HG02970 (cell line): Measurements from ENCODE around the gene CMTM7.

Experiments used
- ATAC-seq: cut with Tn5 transposase; IDR thresholded peaks from one replicate; pipeline ENCODE4 v1.9.1; 2021; ENCODE audit warnings: mild to moderate bottlenecking, moderate library complexity, moderate number of reproducible peaks; ENCODE audit not compliant: unreplicated experiment, low FRiP score

CMTM7 gene

GRCh38 chr3:32391643-32392535 is at the start of gene CMTM7:
Gene CMTM7 (plus strand): TSS chr3:32391853. CDS start chr3:32391907, 54 bp downstream.
- peak; percentile 49 for ATAC-seq

DNA sequence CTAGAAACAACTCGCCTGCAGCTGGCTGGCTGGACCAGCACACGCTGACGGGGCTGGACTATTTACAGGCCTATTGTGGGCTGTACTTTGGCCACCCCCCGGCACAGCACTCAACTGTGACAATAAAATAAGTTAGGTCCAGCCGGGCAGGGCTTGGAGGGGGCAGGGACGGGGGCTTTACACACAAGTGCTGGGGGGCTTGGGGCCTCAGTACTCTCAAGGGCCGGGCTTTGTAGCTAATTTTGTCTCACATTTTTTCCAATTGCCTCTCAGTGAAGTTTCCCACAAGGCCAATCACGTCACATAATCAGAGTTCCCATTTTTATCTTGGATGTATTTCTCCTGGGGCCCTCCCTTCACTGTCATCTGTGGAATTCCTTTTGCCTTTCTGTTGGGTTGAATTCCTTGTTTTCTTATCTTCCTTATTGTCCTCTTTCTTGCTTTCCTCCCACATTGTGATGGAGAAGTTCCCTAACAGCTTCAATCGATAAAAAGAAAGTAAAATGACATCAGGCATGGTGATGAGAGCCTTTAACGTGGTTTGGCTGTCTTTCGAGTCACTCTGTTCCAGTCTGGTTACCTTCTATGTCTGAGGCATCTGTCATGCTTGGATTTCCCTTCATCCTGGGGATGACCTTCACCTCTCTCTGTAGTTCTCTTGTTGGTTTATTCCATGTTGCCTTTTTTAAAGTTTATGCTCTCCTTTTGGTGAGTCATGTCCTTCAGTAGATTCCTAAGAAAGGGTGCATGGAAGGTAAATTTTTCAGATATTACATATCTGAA is 44.1 kb upstream of the CMTM7 start:
- no peak for ATAC-seq

GRCh38 chr3:32349184-32349583 is 42.5 kb upstream of the CMTM7 start:
- no peak for ATAC-seq

DNA sequence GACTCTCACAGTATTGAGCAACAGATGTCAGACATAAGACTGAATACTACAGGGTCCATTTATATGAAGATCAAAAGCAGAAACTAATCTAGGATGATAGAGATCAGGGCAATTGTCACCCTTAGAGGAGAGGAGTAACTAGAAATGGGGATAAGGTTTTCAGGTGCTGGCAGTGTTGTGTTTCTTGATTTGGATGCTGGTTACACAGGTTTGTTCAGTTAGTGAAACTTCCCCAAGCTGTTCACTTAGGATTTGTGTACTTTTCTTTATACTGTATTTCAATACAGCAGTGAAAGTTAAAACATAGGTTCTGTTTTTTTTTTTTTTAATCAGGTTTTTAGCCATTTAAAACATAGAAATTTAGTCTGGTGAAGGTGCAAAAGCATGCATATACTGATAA is 39.1 kb upstream of the CMTM7 start:
- no peak for ATAC-seq

GRCh38 chr3:32353351-32353750 is 38.3 kb upstream of the CMTM7 start:
- ATAC-seq = no peak

- ATAC-seq = no peak
Observed at GRCh38 chr3:32354362-32354778, 37.3 kb upstream of the CMTM7 start.

GRCh38 chr3:32355751-32356291 is 35.8 kb upstream of the CMTM7 start:
- no peak for ATAC-seq

DNA sequence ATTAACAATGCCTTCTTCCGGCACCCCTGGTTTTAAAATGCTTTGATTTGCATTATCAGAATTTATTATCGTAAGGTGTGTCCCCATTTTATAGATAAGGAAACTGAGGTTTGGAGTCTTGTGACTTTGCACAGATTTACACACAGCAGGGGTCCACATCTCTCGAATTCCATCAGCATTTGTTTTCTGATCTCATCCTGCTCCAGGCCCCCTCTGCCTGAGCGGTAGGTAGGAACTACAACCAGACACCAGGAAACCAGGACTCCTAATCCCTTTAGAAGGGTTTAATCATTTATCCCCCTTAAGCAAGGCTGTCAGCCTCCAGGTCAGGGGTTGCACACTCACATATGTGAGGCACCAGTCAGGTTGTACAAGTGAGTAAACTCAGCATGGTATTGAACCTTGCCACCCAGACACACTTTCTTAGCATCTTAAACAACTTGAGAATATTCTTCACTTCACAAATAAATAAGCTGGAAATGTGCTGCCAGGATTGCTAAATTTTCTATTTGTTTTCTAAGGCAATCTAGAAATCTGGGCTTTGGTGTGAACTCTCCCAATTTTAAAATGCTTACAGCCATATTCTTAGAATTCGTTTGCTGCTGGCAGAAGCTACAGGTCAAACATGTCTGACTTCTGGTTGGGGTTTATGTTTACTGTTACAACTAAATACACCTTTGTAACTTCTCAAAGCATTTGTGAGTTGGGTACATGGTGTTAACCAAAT is 31.7 kb upstream of the CMTM7 start:
- ATAC-seq = no peak

DNA sequence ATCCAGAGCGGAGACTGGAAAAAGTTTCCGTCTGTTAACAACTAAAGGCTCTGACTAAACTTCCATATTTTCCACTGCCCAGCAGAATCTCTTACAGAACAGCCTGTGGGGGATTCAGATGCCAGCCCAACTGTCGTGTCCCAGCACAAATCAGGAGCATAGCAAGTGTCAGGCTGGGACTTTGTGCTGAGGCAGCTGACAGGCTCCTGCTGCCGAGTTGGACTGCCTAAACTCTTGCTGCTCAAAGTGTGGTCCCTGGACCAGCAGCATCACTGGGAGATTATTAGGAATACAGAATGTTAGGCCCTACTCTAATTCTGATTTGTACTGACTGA is 31.2 kb upstream of the CMTM7 start:
- ATAC-seq = no peak

DNA sequence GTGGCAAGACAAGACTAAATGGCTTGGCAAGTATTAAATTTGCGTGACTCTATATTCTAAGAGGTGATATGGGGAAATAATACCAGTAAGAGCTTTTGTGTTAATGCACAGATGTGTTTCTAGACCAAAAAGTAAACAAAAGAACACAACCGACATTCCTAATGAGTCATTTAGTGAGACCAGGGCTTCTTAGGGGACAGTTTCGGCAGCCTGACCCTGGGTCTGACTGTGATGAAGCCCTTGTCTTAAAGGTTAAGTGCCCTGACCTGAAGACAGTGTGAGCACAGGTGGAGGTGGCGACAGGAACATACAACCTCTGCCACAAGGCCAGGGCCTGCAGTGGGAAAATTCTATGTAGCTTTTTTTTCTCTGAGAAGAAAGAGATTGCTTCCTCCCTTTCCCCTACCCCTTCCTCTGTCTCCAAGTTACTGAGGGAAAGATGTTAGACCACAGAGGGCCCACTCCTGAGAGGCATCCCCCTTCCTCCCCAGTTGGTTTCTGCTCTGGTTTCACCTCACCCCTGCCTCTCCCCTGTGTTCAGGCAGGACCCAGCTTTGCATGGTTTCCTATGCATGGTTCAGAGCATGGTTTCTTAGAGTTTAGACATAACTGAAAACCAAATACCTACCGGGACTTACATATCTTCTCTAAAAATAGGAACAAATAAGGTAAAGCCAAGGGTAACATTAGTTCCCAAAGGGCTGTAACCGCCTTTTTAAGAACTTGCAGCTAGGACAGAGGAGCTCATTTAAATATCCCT is 24.8 kb upstream of the CMTM7 start:
- no peak for ATAC-seq

- ATAC-seq = no peak
Observed at GRCh38 chr3:32367442-32367841, 24.2 kb upstream of the CMTM7 start.

- ATAC-seq = no peak
Observed at GRCh38 chr3:32371461-32372212, 20.0 kb upstream of the CMTM7 start.

DNA sequence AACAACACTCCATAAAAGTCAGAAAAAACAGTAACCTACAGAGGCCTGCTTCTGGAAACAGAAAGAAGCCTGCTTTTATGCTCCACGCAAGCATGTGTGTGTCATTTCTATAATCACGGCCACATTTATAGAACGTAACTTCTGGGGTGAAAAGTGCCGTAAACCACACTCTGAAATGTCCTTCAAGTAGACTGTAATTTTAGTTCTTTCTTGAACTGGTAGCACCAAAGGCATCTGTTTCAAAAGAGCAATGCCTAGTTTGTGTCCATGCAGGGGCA is 19.5 kb upstream of the CMTM7 start:
- no peak for ATAC-seq

DNA sequence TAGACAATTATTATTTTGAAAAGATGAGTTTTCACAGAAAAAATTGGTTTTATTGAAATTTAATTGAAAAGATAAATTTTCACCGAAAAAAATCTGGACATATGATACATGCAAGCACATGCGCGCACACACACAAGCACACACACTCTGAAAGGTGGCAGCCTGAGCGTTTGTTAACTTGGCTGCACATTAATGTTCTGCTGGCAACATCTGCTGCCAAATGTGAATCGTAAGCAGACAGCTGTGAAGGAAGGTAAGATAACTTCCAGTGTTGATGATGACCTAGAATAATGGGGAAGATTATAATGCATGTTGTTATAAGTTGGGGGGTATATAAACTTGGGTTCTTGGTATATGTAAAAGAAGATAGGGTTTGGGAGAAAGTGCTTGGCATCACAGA is 18.4 kb upstream of the CMTM7 start:
- no peak for ATAC-seq

DNA sequence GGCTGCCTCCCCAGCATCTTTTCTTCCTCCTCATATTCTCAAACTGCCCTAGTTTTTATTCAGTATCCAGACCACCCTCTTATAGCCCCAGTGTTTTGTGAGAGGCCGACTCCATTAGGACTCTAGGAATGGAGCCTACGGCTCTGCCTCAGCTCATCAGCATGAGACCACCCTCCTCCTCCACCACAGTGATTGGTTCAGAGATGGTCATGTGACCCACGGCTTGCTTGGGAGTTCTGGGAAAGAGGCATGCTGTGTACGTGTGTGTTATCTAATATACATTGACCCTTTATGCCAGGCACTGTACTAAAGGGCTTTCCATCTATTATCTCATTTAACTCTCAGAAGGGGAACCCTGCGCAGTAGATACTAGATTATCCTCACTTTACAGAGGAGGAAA is 17.8 kb upstream of the CMTM7 start:
- ATAC-seq = no peak

DNA sequence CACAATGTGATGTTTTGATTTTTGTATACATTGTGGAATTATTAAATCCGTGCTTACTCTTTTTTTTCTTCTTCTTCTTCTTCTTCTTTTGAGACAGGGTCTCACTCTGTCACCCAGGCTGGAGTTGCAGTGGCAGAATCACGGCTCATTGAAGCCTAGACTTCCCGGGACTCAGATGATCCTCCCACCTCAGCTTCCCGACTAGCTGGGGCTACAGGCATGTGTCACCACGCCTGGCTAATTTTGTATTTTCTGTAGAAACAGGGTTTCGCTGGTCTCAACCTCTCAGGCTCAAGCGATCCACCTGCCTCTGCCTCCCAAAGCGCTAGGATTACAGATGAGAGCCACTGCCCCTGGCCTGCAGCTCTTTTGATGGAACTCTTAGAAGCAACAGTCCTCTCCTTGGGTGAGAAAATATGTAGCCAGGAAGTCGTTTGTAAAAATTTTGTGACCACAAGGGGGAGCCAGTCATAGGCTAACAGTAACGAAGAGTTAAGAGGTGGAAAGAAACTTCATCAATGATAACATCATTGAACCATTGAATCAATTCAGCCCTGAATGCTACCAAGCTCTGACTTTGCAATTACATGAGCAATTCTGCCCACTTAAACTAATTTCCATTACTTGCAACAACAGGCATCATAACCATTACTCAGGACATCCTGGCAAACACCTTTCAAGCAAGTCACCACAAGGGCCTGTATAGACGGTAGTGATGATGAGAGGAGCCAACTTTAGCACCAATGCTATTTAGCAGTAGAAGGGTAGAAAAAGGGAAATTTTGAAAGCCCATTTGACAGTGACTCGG is 16.7 kb upstream of the CMTM7 start:
- no peak for ATAC-seq

DNA sequence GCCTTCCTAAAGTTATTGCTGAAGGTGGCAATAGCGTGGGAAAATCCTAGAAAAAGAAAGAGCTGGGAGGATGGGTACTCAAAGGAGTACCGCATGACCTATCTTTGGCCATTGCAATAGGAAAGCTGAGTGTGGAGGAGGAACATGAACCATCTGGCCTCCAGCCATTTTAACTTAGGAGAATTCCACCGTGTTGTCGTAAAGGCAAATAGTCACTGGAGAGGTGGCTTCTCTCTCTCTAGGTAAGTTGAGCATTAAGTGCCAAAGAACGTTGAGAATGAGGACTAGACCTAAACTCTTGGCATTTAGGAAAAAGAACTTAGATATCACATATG is 16.1 kb upstream of the CMTM7 start:
- ATAC-seq = no peak

DNA sequence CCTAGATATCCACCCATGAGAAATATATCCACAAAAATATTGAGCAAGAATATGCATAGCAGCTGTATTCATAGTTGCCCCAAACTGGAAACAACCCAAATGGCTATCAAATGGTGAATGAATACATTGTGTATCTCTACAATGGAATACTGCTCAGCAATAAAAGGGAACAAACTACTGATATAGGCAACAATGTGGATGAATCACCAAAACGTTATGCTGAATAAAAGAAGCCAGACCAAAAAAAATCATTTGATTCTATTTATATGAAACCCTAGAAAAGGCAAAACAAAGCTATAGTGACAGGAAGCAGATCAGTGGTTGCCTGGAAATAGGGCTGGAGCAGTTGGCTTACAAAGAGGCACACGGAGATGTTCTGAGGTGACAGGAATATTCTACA is 15.5 kb upstream of the CMTM7 start:
- ATAC-seq = no peak
